ENCODE data around the gene FOXC2. TPM values are rescaled to one million over a fixed set of nuclear protein-coding genes. Genes with fewer than 3 reads are reported as not detected.

Gene FOXC2
- total RNA-seq, 1 donor from 2014 or later = not detected

DNA sequence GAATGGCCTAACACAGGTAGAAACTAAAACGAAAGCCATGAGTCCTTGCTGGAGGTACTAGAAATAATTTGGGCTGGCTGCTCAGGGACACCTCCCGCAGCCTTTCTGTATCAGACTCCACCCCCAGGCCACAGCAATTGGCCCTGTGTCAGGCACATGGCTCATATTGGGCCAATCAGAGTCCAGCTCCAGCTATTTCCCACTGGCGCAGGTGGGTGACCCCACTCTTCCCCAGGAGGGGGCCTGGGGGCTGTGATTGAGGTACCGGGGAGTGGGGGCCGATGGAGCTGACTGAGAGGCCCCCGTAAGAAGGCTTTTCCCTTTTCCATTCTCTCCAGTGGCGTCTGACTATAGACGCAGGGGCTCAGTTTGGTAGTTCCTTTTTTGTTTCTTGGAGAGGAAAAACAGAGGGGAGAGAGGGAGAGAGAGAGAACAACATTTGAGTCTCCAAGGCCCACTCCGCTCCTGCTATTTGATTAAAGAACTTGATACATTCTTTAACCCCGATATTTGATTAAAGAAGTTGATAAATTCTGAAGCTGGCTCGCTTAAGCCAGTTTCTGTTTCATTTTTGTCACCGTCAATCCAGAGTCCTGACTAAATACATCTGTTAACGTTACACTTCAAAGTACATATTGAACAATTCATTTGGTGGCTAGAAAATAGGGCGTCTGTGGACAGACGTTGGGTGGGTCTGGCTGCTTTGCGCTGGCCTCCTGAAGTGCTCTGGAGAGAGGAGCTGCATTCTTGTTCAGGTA, 38.0 kb downstream of the FOXC2 start:
- Mint-ChIP-seq H3K4me3 (peak overlapping the region; percentile 88), H3K36me3 (ENCODE audit: low read depth) (peaks cover 4% of the 10 kb centered on the region), H3K4me1 (peaks cover 10% of the 10 kb centered on the region), H3K27me3 (peaks cover 17% of the 10 kb centered on the region), H3K27ac (peak overlapping the region; percentile 79), H3K9me3 (no peaks in the 10 kb centered on the region)
- peak; percentile 44 for DNase-seq
- TF ChIP-seq, protein P1, sequence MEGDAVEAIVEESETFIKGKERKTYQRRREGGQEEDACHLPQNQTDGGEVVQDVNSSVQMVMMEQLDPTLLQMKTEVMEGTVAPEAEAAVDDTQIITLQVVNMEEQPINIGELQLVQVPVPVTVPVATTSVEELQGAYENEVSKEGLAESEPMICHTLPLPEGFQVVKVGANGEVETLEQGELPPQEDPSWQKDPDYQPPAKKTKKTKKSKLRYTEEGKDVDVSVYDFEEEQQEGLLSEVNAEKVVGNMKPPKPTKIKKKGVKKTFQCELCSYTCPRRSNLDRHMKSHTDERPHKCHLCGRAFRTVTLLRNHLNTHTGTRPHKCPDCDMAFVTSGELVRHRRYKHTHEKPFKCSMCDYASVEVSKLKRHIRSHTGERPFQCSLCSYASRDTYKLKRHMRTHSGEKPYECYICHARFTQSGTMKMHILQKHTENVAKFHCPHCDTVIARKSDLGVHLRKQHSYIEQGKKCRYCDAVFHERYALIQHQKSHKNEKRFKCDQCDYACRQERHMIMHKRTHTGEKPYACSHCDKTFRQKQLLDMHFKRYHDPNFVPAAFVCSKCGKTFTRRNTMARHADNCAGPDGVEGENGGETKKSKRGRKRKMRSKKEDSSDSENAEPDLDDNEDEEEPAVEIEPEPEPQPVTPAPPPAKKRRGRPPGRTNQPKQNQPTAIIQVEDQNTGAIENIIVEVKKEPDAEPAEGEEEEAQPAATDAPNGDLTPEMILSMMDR (IDR thresholded peaks at IDR 0.05) = no peak
- intact Hi-C loops (cut with micrococcal nuclease) = no loop called here
- CTCF ChIA-PET = no interaction called here
- POLR2A ChIA-PET = interaction anchor here (1.0 to 1.3 kb wide), 3 partner anchors 11 to 779 kb away, joined by 3 read pairs; partner anchors contain the start of gene FBXO31
- peak; percentile 99 for ATAC-seq (ENCODE audit: low read depth)

DNA sequence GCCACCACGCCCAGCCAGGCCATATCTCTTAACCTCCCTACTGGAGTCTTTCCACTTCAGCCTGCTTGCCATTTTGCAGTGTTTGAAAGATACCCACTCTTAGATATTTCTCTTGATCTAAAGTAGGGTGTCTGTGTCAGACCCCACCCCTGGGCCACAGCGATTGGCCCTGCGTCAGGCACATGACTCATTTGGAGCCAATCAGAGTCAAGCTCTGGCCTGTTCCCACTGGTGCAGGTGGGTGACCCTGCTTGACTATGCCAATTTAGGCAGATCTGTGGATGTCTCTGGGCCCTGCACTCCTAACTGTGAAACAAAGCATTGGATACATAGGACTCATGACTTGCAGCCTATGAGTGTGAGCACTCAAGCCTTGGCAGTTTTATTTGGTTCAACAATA, 39.3 kb downstream of the FOXC2 start:
- POLR2A ChIA-PET = no interaction called here
- H3K4me3 Mint-ChIP-seq = peak overlapping the region; percentile 15
- intact Hi-C loops (cut with micrococcal nuclease) = no loop called here
- TF ChIP-seq, protein P1 (IDR thresholded peaks at IDR 0.05) = no peak
- CTCF ChIA-PET = no interaction called here
- peaks cover 4% of the 10 kb centered on the region for H3K36me3 Mint-ChIP-seq (ENCODE audit: low read depth)
- DNase-seq = no peak
- no peaks in the 10 kb centered on the region for H3K9me3 Mint-ChIP-seq
- H3K27ac Mint-ChIP-seq = no peak overlapping the region
- H3K27me3 Mint-ChIP-seq = peaks cover 9% of the 10 kb centered on the region
- ATAC-seq (ENCODE audit: low read depth) = no peak
- H3K4me1 Mint-ChIP-seq = peaks cover 10% of the 10 kb centered on the region

DNA sequence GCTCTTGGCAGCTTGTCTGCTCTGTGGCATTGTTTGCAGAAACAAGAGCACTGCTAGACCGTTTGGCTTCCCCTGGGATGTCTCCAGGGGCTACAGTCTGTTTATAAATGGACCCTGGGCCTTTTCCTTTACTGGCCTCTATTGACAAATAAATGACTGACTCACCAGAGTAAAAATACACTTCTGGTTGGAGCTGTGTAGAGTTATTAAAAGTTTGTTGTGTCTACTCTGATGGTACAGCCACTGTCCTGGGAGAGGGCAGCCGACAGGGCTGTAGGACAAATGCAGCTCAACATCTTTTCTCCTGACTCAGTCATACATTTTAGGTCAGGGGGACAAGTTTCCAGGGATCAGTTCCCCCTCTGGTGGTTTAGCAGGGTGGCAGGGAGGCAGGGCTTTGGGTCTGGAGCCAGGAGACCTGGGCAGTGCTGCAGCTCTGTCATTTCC, 41.7 kb downstream of the FOXC2 start:
- TF ChIP-seq, protein P1 (IDR thresholded peaks at IDR 0.05) = no peak
- Mint-ChIP-seq H3K9me3 (no peaks in the 10 kb centered on the region), H3K4me1 (peaks cover 10% of the 10 kb centered on the region), H3K27me3 (peaks cover 5% of the 10 kb centered on the region), H3K27ac (no peak overlapping the region), H3K4me3 (no peak overlapping the region), H3K36me3 (ENCODE audit: low read depth) (peaks cover 4% of the 10 kb centered on the region)
- no peak for DNase-seq
- CTCF ChIA-PET = no interaction called here
- ATAC-seq (ENCODE audit: low read depth) = no peak
- intact Hi-C loops (cut with micrococcal nuclease) = no loop called here
- POLR2A ChIA-PET = interaction anchor here (0.5 kb wide), 1 partner anchor 12 kb away, joined by 3 read pairs; no protein-coding TSS in a partner anchor

DNA sequence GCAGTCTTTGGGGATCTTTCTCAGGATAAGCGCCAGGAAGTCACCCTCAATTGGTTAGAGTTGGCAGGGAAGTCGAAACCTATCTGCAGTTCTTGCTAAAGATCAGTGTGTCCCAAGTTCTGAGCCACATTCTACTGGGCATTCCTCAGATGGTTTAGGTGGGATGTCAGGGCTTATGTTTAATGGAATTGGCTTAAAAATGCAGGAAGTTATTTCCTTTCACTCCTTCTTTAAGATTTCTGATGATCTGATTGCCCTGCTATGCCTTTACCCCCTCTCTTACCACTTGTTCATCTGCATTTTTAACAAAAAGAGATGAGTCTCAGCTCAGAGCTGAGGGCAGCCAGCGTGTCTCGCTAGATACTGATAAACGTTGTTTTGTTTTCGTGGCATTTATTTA, 42.5 kb downstream of the FOXC2 start:
- H3K27ac Mint-ChIP-seq = no peak overlapping the region
- DNase-seq (no peak), ATAC-seq (ENCODE audit: low read depth) (no peak)
- POLR2A ChIA-PET = no interaction called here
- H3K36me3 Mint-ChIP-seq (ENCODE audit: low read depth) = peaks cover 4% of the 10 kb centered on the region
- peaks cover 9% of the 10 kb centered on the region for H3K4me1 Mint-ChIP-seq
- TF ChIP-seq, protein P1 (IDR thresholded peaks at IDR 0.05) = no peak
- H3K9me3 Mint-ChIP-seq = no peaks in the 10 kb centered on the region
- H3K27me3 Mint-ChIP-seq = peaks cover 4% of the 10 kb centered on the region
- CTCF ChIA-PET = no interaction called here
- intact Hi-C loops (cut with micrococcal nuclease) = no loop called here
- no peak overlapping the region for H3K4me3 Mint-ChIP-seq

DNA sequence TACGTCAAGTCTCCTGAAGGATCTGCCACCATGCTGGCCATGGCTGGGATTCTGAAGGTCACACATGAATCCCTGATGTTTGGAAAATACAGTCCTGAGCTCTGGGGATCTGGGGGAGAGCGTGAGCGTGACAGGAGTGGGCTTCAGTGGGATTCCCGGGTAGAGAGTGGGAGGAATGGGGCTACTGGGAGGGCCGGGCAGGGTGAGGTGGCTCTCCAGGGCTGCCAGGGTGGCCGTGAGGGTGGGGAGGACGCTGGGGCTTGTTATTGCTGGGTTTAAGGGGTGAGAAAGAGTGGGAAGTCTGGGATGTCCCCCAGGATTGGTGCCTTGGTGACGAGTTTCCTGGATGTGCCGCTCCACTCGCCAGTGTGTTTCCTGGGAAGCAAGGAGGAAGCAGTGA, 43.0 kb downstream of the FOXC2 start:
- Mint-ChIP-seq H3K27me3 (peaks cover 1% of the 10 kb centered on the region), H3K4me3 (no peak overlapping the region), H3K27ac (no peak overlapping the region), H3K36me3 (ENCODE audit: low read depth) (peaks cover 2% of the 10 kb centered on the region), H3K4me1 (peaks cover 5% of the 10 kb centered on the region), H3K9me3 (no peaks in the 10 kb centered on the region)
- ATAC-seq (ENCODE audit: low read depth) (no peak), DNase-seq (no peak)
- intact Hi-C loops (cut with micrococcal nuclease) = no loop called here
- TF ChIP-seq, protein P1 (IDR thresholded peaks at IDR 0.05) = no peak
- POLR2A ChIA-PET = no interaction called here
- CTCF ChIA-PET = no interaction called here

Data from activated B cell treated with CpG ODN at 0.5 μM for 24 hours (primary cell).